Measurements from ENCODE around the gene SLC37A1.

- TF ChIP-seq POLR2A (IDR thresholded peaks at IDR 0.05) (no peak), CTCF (IDR thresholded peaks at IDR 0.05) (no peak)
Observed at GRCh38 chr21:42592156-42592820, 78.6 kb downstream of the SLC37A1 start.

Data from uterus (tissue), 2 donors.